ENCODE measurements around the gene THADA. TPM values are rescaled to one million over a fixed set of nuclear protein-coding genes. Genes with fewer than 3 reads are reported as not detected.

Gene THADA
- total and polyA plus RNA-seq, 2 donors (not counting 3 experiments of a cell fraction or from before 2014, with no cell fraction given): 22.6 to 25.3 TPM

DNA sequence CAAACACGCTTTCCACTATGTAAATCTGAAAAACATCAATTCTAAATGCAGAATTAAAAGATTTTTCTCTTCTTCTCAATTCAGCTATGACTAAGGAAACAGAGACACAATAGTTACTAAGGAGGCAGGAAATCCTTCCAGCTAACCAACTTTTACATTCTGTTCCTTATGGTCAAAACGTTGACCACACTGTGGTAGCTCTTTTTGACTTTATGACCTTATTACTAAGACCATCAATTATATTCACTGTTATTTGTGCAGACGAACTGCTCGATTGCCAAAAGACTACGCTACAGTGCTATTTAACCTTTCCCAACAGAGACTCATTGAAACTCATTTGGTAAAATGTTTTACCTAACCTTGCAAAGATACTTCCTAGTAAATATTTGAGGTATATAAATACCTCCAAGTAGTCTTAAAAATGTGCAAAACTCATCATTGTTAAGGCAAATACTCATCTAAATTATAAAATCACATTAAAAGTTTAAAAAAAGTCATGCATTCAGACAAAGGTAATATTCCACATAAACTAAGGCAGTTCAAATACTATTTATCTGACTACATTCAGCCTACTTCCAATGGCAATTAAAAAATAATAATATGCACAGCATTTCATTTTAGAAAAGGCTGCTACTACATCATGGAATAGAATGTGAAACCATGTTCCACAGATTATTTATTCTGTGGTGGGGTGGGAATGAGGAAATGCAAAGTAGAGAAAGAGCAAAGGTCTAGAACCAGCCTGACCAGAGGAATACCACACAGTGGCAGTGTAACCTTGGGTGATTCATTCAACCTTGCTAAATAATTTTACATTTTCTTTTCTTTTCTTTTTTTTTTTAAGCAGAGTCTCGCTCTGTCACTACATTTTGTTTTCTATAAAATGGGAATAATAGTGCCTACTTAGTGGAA lies 139.9 kb downstream of the THADA start:
- H2AFZ ChIP-seq (ENCODE audit: low read depth, low read length): no peak overlapping the region
- H3K9me1 ChIP-seq (replicated peaks; ENCODE audit: control insufficient read depth, extremely low read depth, insufficient read depth, low read length): no peaks in the 10 kb centered on the region
- FAIRE-seq (peak; percentile 76), DNase-seq (ENCODE audit: low read depth, low spot score) (peak; percentile 88)
- H3K4me2 ChIP-seq (ENCODE audit: insufficient read depth, low read length): peak overlapping the region; percentile 91
- peak overlapping the region in 1 of 3 experiments; percentile 28 for H3K4me3 ChIP-seq (replicated peaks in 1 of 3; ENCODE audit: insufficient read depth in 1 of 3, low read depth in 1 of 3, low read length in 3 of 3)
- intact Hi-C loops (cut with micrococcal nuclease) (loop anchor here (1.0 to 5.0 kb wide), 6 partner anchors 12 to 187 kb away; no protein-coding TSS in a partner anchor), dilution Hi-C loops (cut with MboI; ENCODE audit: extremely low pct_ligation_motif_present, low sequenced_read_pairs) (no loop called here)
- H3K79me2 ChIP-seq (ENCODE audit: control insufficient read depth, insufficient read depth, low read length): no peaks in the 10 kb centered on the region
- BruUV-seq (replicated peaks): no TSS peak
- POLR2A ChIA-PET: interaction anchor here (1.6 kb wide), 1 partner anchor 229 kb away, joined by 6 read pairs; the partner anchor contains the start of gene ZFP36L2
- no peaks in the 10 kb centered on the region for H3K27me3 ChIP-seq (ENCODE audit: control insufficient read depth in 2 of 2, insufficient read depth in 2 of 2, low read length in 2 of 2)
- peak overlapping the region; percentile 78 for H3K9ac ChIP-seq (replicated peaks; ENCODE audit: extremely low read depth, insufficient read depth, low read length)
- peak overlapping the region; percentile 90 for H3K27ac ChIP-seq (ENCODE audit: insufficient read depth, low read depth, low read length)
- CTCF ChIA-PET: interaction anchor here (0.6 to 4.2 kb wide), 12 partner anchors 12 to 596 kb away, joined by 3 to 27 read pairs (median 4); no protein-coding TSS in a partner anchor
- no peaks in the 10 kb centered on the region for H4K20me1 ChIP-seq (replicated peaks; ENCODE audit: control insufficient read depth, extremely low read depth, insufficient read depth, low read length)
- no peaks in the 10 kb centered on the region for H3K36me3 ChIP-seq (ENCODE audit: control insufficient read depth in 2 of 2, extremely low read depth in 1 of 2, insufficient read depth in 2 of 2, low read length in 2 of 2)
- TF ChIP-seq POLR2A (IDR thresholded peaks at IDR 0.05; ENCODE audit: low read depth, low read length) (no peak), EZH2 (IDR thresholded peaks at IDR 0.05; ENCODE audit: borderline replicate concordance, low read depth, low read length, severe bottlenecking) (no peak), GATA2 (IDR thresholded peaks at IDR 0.05; ENCODE audit: insufficient read depth, insufficient read length, low read depth, low read length) (peak; percentile 19), FOS (IDR thresholded peaks at IDR 0.05; ENCODE audit: borderline replicate concordance, insufficient read depth, low read length) (peak; percentile 48), JUN (IDR thresholded peaks at IDR 0.05; ENCODE audit: borderline replicate concordance, insufficient read depth, insufficient read length, low read depth) (peak; percentile 68), MYC (IDR thresholded peaks at IDR 0.05; ENCODE audit: low read depth, low read length) (no peak), POLR2AphosphoS5 (IDR thresholded peaks at IDR 0.05; ENCODE audit: insufficient read depth, low read depth, low read length) (peak; percentile 41)
- TF ChIP-seq, protein P1, sequence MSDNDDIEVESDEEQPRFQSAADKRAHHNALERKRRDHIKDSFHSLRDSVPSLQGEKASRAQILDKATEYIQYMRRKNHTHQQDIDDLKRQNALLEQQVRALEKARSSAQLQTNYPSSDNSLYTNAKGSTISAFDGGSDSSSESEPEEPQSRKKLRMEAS (IDR thresholded peaks at IDR 0.05; ENCODE audit: insufficient read depth, insufficient read length): no peak
- TF ChIP-seq, protein P2, sequence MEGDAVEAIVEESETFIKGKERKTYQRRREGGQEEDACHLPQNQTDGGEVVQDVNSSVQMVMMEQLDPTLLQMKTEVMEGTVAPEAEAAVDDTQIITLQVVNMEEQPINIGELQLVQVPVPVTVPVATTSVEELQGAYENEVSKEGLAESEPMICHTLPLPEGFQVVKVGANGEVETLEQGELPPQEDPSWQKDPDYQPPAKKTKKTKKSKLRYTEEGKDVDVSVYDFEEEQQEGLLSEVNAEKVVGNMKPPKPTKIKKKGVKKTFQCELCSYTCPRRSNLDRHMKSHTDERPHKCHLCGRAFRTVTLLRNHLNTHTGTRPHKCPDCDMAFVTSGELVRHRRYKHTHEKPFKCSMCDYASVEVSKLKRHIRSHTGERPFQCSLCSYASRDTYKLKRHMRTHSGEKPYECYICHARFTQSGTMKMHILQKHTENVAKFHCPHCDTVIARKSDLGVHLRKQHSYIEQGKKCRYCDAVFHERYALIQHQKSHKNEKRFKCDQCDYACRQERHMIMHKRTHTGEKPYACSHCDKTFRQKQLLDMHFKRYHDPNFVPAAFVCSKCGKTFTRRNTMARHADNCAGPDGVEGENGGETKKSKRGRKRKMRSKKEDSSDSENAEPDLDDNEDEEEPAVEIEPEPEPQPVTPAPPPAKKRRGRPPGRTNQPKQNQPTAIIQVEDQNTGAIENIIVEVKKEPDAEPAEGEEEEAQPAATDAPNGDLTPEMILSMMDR (IDR thresholded peaks at IDR 0.05; ENCODE audit: extremely low read depth in 1 of 2, insufficient read depth in 1 of 2, low read depth in 1 of 2, low read length in 2 of 2): no peak
- no peaks in the 10 kb centered on the region for H3K9me3 ChIP-seq (replicated peaks; ENCODE audit: control insufficient read depth, insufficient read depth, low read length)
- peaks cover 86% of the 10 kb centered on the region for H3K4me1 ChIP-seq (ENCODE audit: control insufficient read depth, extremely low read depth, insufficient read depth, low read length)

Data from endothelial cell of umbilical vein (primary cell).